22Rv1 (cell line): Measurements from ENCODE around the gene FRS2.

Source experiments
- H3K27ac ChIP-seq: fragments of 450-650 bp; 2 replicates; pipeline ENCODE4 v1.5.1; 2017
- CTCF ChIP-seq: fragments of 450-650 bp; IDR thresholded peaks from 2 replicates; pipeline ENCODE4 v1.5.1; 2017; ENCODE audit warnings: mild to moderate bottlenecking
- ZFX ChIP-seq: fragments of 450-650 bp; IDR thresholded peaks from 2 replicates; pipeline ENCODE4 v1.6.1; 2017; ENCODE audit warnings: antibody characterized with exemption, borderline replicate concordance

The FRS2 gene

DNA sequence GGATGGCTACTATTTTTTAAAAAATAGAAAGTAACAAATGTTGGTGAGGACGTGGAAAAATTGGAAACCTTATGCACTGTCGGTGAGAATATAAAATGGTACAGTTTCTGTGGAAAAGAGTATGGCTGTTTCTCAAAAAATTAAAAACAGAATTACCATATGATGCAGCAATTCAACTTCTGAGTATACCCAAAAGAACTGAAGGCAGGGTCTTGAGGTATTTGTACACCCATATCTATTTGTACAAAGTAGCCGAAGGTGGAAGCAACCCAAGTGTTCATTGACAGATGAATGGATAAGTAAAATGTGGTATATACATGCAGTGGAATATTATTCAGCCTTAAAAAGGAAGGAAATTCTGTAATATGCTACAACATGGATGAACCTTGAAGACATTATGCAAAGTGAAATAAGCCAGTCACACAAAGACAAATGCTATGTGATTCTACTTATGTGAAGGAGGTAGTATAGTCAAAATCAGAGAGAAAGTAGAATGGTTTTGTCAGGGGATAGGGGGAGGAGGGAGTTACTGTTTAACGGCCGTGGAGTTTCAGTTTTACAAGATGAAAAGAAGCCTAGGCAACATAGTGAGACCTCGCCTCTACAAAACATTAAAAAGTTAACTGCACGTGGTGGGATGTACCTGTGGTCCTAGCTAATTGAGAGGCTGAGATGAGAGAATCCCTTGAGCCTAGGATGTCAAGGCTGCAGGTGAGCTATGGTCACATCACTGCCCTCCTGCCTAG lies 76.7 kb downstream of the FRS2 start:
- no peak overlapping the region for H3K27ac ChIP-seq
- TF ChIP-seq CTCF, result no peak
- TF ChIP-seq ZFX, result no peak

- TF ChIP-seq ZFX (no peak), CTCF (no peak)
- no peak overlapping the region for H3K27ac ChIP-seq
Measured at GRCh38 chr12:69548687-69549086, 78.5 kb downstream of the FRS2 start.

DNA sequence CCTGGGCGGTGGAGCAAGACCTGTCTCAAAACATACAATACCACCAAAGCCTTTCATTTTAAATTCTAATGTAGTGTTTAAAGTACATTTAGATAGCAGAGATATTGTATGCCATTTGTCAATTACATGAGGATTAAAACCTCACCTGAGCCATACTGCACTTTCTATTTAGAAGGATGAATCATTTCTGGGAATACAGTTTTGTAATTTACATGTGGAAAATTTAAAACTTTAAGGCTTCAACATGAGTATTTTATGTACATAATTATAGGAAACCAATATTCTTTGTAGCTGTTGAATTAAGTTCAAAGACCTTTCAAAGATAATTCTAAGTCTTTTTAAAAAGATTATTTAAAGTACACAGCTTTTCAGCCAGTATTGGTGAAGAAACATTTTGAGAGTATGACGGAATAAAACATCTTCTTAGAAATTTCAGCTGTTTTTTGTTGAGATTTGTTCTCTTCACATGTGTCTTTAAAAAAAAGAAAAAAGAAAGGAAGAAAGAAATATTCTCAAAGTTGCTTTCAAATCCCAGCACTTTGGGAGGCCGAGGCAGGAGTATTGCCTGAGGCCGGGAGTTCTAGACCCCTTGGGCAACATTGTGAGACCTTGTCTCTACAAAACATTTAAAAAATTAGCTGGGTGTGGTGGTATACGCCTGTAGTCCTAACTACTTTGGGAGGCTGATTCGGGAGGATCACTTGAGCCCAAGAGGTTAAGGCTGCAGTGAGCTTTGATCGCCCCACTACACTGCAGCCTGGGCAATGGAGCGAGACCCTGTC lies 80.6 kb downstream of the FRS2 start:
- TF ChIP-seq ZFX, result no peak
- TF ChIP-seq CTCF, result no peak
- H3K27ac ChIP-seq, result no peak overlapping the region

DNA sequence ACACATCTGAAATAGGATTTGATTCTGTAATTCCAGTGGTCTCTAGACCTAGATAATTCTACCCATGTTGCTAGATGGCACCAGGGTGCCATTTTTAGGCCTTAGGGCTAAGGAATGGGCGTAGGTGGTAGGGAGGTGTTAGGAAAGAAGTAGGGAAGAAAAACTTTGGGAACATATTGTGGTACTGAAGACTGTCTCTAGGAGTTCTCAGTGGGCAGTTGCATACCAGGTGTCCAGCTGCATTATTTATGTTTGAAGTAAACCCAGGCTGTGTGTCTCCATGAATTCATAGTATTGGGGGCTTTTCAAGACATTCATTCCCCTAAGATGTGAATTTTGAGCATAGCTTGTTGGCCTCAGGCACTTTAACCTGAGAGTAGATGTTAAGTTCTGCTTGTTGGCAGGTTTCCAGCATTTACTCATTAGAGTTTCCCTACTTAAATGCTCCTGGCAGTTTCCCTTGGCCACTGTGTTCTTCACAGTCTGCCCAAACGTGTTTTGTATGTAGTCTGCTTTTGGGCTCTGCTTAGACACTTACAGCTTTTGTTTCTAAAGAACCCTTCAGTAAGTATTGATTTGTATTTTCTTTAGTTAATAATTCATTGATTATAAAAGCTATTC lies 83.5 kb downstream of the FRS2 start:
- no peak for TF ChIP-seq ZFX
- no peak for TF ChIP-seq CTCF
- no peak overlapping the region for H3K27ac ChIP-seq

GRCh38 chr12:69555461-69555860 lies 85.3 kb downstream of the FRS2 start:
- no peak overlapping the region for H3K27ac ChIP-seq
- TF ChIP-seq CTCF, result no peak
- no peak for TF ChIP-seq ZFX

- no peak overlapping the region for H3K27ac ChIP-seq
Measured at GRCh38 chr12:69556383-69556782, 86.2 kb downstream of the FRS2 start.

More at GRCh38 chr12:69556383-69556782, 86.2 kb downstream of the FRS2 start:
- TF ChIP-seq ZFX (no peak), CTCF (no peak)
